C4-2B (cell line): ENCODE measurements around the gene CTSD.

Experiments used
- ZFX ChIP-seq: fragments of 450-650 bp; IDR thresholded peaks from 2 replicates; pipeline ENCODE4 v1.6.1; 2017
- TF ChIP-seq, protein P1 (sequence below): fragments of 450-650 bp; conservative IDR thresholded peaks from 2 replicates; pipeline ENCODE4 v1.5.1; 2017; ENCODE audit warnings: mild to moderate bottlenecking

DNA sequence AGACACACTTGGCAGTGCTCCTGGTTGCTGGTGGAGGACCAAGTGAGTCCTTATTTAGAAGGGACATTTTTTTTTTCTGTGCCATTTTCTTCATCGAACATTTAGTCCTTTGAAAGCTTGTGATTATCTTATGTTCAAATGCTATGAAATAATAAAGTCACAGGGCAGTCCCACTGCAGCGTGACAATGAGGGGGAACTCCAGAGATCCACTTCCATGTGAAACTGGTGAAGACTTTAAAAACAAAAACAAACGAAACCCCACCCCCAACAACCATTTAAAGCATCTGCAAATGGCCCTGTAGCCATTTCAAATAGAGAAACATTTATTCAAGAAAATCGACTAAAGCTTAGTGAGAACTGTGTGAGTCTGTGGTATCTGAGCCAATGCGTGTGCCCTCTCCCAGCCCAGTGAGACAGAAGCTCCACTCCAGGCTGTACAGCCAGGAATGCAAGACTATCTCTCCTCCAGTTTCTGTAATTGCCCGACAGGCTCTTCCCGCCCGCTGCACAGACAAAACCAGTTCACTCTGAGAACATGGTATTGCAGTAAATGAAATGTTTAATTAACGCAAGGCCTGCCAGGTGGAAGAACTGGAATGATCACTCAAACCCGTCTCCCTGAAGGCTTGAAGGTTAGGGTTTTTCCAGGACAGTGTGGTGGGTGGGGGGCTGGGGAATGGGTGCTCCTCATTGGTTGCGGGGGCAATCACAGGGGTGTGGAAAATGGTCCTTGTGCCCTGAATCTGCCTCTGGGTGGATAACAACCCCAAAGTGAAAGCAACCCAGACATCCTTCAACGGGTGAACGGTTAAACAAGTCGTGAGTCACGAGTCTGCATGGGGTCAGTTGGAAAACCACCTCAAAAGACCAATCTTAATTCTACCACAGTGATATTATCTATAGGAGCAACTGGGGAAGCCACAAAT is 58.3 kb downstream of the CTSD start:
- TF ChIP-seq, protein P1, sequence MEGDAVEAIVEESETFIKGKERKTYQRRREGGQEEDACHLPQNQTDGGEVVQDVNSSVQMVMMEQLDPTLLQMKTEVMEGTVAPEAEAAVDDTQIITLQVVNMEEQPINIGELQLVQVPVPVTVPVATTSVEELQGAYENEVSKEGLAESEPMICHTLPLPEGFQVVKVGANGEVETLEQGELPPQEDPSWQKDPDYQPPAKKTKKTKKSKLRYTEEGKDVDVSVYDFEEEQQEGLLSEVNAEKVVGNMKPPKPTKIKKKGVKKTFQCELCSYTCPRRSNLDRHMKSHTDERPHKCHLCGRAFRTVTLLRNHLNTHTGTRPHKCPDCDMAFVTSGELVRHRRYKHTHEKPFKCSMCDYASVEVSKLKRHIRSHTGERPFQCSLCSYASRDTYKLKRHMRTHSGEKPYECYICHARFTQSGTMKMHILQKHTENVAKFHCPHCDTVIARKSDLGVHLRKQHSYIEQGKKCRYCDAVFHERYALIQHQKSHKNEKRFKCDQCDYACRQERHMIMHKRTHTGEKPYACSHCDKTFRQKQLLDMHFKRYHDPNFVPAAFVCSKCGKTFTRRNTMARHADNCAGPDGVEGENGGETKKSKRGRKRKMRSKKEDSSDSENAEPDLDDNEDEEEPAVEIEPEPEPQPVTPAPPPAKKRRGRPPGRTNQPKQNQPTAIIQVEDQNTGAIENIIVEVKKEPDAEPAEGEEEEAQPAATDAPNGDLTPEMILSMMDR, result no peak
- no peak for TF ChIP-seq ZFX
